Left ventricle myocardium superior (tissue), 1 donor: ENCODE measurements around the gene EFCAB13. TPM values are rescaled to one million over a fixed set of nuclear protein-coding genes. Genes with fewer than 3 reads are reported as not detected.
"Not testable (repeated sequence)": the region's sequence is repeated elsewhere in the genome, so short reads cannot be mapped to it uniquely, and the experiment has no call there.

Source experiments
- ATAC-seq: fragments of 200-7000 bp; cut with Tn5 transposase; one replicate; pipeline ENCODE4 v1.9.1; 2020; ENCODE audit warnings: mild to moderate bottlenecking, moderate library complexity
- DNase-seq: peaks from one replicate; pipeline ENCODE4 v3.0.0-alpha.2; 2020
- intact Hi-C: fragments of 100-400 bp; cut with micrococcal nuclease; formaldehyde crosslinking; loops from one replicate; pipeline ENCODE4 v1.11.0; 2022
- total RNA-seq: library from RNA; stranded (reverse); fragmentation: NEBNext Ultra II Directional; extraction: Animal tissue kit (Norgen Biotek cat#: 25700); gene quantifications from one replicate; pipeline ENCODE4 v1.2.1, GENCODE V29; 2021
- donor health status: DM: no; HTN: yes; CAD: no; lungs with severe emphysema.

EFCAB13 gene
- total RNA-seq, 1 donor from 2014 or later, result 2.4 TPM

GRCh38 chr17:47318197-47318918 lies 5.4 kb upstream of the EFCAB13 start:
- intact Hi-C loops, result no loop called here
- no peak for DNase-seq
- ATAC-seq, result no peak

- DNase-seq (no peak), ATAC-seq (no peak)
- intact Hi-C loops, result no loop called here
Observed at GRCh38 chr17:47320879-47321502, 2.8 kb upstream of the EFCAB13 start.

DNA sequence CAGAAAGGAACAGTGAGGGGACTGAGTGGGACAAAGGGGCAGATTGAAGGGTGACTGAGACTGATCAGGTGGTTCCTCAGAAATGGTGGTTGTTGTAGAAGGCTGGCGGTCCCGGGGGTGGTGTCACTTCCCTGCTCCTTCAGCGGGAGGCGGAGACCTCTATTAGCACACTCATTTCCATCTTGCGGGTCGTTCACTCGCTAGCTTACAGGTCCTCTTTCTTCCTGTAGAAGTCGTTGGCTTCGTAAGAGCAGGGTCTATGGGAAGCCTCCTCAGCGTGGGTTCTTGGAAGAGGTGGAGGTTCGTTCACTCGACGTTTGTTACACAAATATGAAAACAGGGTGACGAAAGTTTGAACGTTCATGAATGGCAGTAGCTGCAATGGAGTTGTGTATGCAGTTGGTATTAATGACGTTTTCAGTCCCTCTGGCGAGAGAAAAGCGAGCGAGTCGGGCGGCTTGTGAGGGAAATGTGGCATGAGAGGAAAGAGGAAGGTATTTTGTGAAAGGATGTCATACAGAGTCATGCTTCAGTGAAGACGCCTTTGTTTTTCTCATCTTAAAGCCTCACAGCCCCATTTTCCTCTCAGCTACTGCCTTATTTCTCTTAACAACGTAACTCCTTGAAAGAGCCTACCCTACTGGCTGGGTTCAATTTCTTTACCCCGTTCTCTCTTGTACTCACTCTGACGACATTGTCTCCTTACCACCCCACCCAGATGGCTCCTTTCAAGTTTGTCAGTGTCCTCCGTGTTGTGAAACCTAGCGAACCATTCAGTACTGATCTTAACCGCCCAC lies 667 bp downstream of the EFCAB13 start:
- peak; percentile 68 for ATAC-seq
- peak; percentile 71 for DNase-seq
- intact Hi-C loops, result no loop called here

DNA sequence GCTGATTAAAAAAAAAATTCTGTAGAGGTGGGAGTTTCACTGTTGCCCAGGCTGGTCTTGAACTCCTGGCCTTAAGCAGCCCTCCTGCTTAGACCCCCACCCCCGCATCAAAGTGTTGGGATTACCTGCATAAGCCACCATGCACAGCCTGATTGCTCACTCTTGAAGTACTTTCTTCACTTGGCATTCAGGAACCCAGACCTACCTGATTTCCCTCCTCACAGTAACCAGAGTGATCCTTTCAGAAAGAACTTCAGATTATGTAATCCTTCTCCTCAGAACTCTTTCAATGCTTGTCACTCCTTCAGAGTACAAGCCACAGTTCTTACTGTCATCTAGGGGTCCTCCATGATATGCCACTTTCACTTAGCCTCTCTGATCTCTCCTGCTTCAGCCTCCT lies 1.4 kb downstream of the EFCAB13 start:
- ATAC-seq, result no peak
- DNase-seq, result no peak
- intact Hi-C loops, result no loop called here

DNA sequence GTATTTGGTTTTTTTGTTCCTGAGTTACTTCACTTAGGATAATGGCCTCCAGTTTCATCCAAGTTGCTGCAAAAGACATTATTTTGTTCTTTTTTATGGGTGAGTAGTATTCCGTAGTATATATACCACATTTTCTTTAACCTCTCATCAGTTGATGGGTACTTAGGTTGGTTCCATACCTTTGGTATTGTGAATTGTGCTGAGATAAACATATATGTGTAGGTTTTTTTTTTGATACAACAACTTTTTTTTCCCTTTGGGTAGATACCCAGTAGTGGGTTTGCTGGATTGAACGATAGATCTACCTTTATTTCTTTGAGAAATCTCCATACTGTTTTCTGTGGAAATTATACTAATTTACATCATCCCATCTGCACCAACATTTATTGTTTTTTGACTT lies 6.8 kb downstream of the EFCAB13 start:
- no peak for DNase-seq
- ATAC-seq, result no peak
- intact Hi-C loops, result no loop called here

- intact Hi-C loops, result no loop called here
- DNase-seq (no peak), ATAC-seq (no peak)
Observed at GRCh38 chr17:47332287-47332686, 8.5 kb downstream of the EFCAB13 start.

- intact Hi-C loops, result no loop called here
- DNase-seq, result no peak
- ATAC-seq, result no peak
Observed at GRCh38 chr17:47335101-47335936, 11.6 kb downstream of the EFCAB13 start.

DNA sequence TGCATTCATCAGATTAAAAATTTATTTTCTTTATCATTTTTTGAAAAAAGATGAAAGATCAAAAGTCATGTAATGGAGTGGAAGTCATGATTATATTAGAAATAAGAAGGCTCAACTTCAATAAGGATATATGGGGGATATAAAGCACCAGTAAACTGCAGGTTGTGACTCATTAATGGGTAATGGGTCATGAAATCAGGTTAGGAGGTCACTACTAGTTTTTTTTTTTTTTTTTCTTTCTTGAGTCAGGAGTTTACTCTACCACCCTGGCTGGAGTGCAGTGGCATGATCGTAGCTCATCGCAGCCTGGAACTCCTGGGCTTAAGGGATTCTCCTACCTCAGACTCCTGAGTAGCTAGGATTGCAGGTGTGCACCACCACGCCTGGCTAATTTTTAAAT lies 14.3 kb downstream of the EFCAB13 start:
- ATAC-seq (no peak), DNase-seq (no peak)

GRCh38 chr17:47352848-47353247 lies 29.1 kb downstream of the EFCAB13 start:
- intact Hi-C loops, result no loop called here
- ATAC-seq (no peak), DNase-seq (no peak)

More for the DNA sequence above, 14.3 kb downstream of the EFCAB13 start:
- intact Hi-C loops, result no loop called here

GRCh38 chr17:47358652-47359051 lies 34.9 kb downstream of the EFCAB13 start:
- intact Hi-C loops, result no loop called here
- ATAC-seq (no peak), DNase-seq (no peak)

DNA sequence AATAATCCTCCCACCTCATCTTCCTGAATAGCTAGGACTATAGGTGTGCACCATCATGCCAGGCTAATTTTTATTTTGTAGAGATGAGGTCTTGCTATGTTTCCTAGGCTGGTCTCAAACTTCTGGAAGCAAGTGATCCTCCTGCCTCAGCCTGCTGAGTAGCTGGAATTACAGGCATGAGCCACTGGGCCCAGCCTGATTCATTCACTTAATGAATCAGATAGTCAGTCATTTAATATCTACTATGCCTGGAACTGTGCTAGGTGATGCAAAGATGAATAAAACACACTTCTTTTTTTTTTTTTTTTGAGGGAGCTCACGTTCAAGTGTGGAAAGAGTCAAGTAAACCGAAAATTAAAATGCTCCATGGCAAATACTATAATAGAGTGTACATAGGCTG lies 39.4 kb downstream of the EFCAB13 start:
- ATAC-seq (no peak), DNase-seq (no peak)
- intact Hi-C loops, result no loop called here

DNA sequence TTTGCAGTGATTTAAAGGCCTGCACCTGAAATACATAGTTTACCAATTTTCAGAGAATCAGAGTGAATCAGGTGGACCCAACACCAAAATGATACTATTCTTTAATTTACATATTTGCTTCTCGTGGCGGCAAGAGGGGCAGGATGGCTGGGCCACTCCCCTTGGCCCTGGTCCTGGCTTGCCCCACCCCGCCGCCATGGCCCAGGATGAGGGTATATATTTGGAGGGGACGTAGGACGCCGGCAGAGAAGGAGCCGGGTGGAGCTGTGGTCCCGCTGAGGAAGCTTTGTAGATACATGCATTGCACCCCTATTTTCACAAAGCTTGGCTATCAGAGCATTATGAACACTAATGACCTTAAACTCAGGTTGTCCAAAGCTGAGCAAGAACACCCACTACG lies 43.5 kb downstream of the EFCAB13 start:
- intact Hi-C loops, result no loop called here
- no peak for DNase-seq
- ATAC-seq, result no peak

DNA sequence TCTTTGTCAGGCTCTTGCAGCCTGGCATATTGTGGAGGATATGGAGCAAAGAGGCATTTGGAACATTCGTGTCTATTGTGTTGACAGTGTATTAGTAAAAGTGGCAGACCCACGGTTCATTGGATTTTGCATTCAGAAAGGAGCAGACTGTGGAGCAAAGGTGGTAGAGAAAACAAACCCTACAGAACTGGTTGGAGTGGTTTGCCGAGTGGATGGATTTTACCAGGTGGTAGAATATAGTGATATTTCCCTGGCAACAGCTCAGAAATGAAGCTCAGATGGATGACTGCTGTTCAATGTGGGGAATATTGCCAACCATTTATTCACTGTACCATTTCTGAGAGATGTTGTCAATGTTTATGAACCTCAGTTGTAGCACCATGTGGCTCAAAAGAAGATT lies 44.5 kb downstream of the EFCAB13 start:
- ATAC-seq, result no peak
- intact Hi-C loops, result no loop called here

DNA sequence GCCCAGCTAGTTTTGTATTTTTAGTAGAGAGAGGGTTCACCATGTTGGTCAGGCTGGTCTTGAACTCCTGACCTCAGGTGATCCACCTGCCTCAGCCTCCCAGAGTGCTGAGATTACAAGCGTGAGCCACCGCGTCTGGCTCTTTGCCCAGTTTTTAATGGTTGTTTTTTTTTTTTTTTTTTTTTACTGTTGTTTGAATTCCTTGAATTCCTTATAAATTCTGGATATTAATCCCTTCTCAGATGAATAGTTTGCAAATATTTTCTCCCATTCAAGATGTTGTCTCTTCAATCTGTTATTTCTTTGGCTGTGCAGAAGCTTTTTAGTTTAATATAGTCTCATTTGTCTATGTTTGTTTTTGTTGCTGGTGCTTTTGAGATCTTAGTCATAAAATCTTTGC lies 47.1 kb downstream of the EFCAB13 start:
- intact Hi-C loops, ATAC-seq, DNase-seq: not testable (repeated sequence)

More for the DNA sequence above, 44.5 kb downstream of the EFCAB13 start:
- DNase-seq, result no peak

- no peak for ATAC-seq
- DNase-seq, result no peak
- intact Hi-C loops, result no loop called here
Observed at GRCh38 chr17:47373002-47373401, 49.2 kb downstream of the EFCAB13 start.

GRCh38 chr17:47376247-47376646 lies 52.5 kb downstream of the EFCAB13 start:
- ATAC-seq, result no peak
- intact Hi-C loops, result no loop called here
- DNase-seq, result no peak

GRCh38 chr17:47388825-47389224 lies 65.1 kb downstream of the EFCAB13 start:
- intact Hi-C loops, result no loop called here
- no peak for DNase-seq
- ATAC-seq, result no peak

DNA sequence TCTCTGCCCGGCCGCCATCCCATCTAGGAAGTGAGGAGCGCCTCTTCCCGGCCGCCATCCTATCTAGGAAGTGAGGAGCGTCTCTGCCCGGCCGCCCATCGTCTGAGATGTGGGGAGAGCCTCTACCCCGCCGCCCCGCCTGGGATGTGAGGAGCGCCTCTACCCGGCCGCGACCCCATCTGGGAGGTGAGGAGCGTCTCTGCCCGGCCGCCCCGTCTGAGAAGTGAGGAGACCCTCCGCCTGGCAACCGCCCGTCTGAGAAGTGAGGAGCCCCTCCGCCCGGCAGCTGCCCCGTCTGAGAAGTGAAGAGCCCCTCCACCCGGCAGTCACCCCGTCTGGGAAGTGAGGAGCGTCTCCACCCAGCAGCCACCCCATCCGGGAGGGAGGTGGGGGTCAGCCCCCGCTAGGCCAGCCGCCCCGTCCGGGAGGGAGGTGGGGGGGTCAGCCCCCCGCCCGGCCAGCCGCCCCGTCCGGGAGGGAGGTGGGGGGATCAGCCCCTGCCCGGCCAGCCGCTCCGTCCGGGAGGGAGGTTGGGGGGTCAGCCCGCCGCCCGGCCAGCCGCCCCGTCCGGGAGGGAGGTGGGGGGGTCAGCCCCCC lies 73.9 kb downstream of the EFCAB13 start:
- DNase-seq, intact Hi-C loops, ATAC-seq: not testable (repeated sequence)

- no peak for ATAC-seq
- intact Hi-C loops, result no loop called here
- DNase-seq, result no peak
Observed at GRCh38 chr17:47400333-47400732, 76.6 kb downstream of the EFCAB13 start.
